NB4 (cell line): ENCODE measurements around the gene RBBP5.

Source experiments
- DNase-seq: peaks from one replicate; pipeline ENCODE4 v3.0.0; 2010; ENCODE audit warnings: low read depth
- H3K4me3 ChIP-seq: one replicate; pipeline ENCODE4 v1.5.1; 2011; ENCODE audit warnings: mild to moderate bottlenecking, low read depth, low read length, moderate library complexity
- CTCF ChIP-seq: IDR thresholded peaks from one replicate; pipeline ENCODE4 v1.5.1; 2012; ENCODE audit warnings: low read depth, low read length
- MAX ChIP-seq: IDR thresholded peaks from 2 replicates; pipeline ENCODE4 v1.6.1; 2011; ENCODE audit warnings: low read depth, low read length
- MYC ChIP-seq: IDR thresholded peaks from 2 replicates; pipeline ENCODE4 v1.6.1; 2011; ENCODE audit warnings: low read depth, low read length
- POLR2A ChIP-seq: IDR thresholded peaks from 2 replicates; pipeline ENCODE4 v1.6.1; 2011; ENCODE audit warnings: mild to moderate bottlenecking; ENCODE audit not compliant: insufficient read length; ENCODE audit errors: extremely low read depth

Gene RBBP5

GRCh38 chr1:205069371-205070125 is 52.2 kb downstream of the RBBP5 start:
- DNase-seq, result no peak
- no peak for TF ChIP-seq POLR2A
- no peak for TF ChIP-seq CTCF
- TF ChIP-seq MYC, result no peak
- TF ChIP-seq MAX, result no peak
- no peak overlapping the region for H3K4me3 ChIP-seq

- no peak for TF ChIP-seq MAX
- no peak for TF ChIP-seq MYC
- TF ChIP-seq POLR2A, result no peak
- TF ChIP-seq CTCF, result no peak
- no peak for DNase-seq
- H3K4me3 ChIP-seq, result no peak overlapping the region
Measured at GRCh38 chr1:205068457-205069040, 53.2 kb downstream of the RBBP5 start.

- no peak for TF ChIP-seq CTCF
- no peak for TF ChIP-seq MYC
- TF ChIP-seq POLR2A, result no peak
- no peak for TF ChIP-seq MAX
- H3K4me3 ChIP-seq, result no peak overlapping the region
- DNase-seq, result no peak
Measured at GRCh38 chr1:205068001-205068400, 53.8 kb downstream of the RBBP5 start.

- no peak for DNase-seq
- TF ChIP-seq MAX, result no peak
- TF ChIP-seq MYC, result no peak
- no peak for TF ChIP-seq POLR2A
- TF ChIP-seq CTCF, result no peak
- no peak overlapping the region for H3K4me3 ChIP-seq
Measured at GRCh38 chr1:205067031-205067430, 54.7 kb downstream of the RBBP5 start.

GRCh38 chr1:205066141-205066818 is 55.5 kb downstream of the RBBP5 start:
- no peak overlapping the region for H3K4me3 ChIP-seq
- peak; percentile 29 for DNase-seq
- peak; percentile 17 for TF ChIP-seq CTCF
- no peak for TF ChIP-seq POLR2A
- TF ChIP-seq MYC, result no peak
- TF ChIP-seq MAX, result no peak
